Stomach (tissue), 4 donors: Measurements from ENCODE around the gene NSMCE1.

Experiments used
- CTCF ChIP-seq, 7 experiments: fragments of 450-650 bp in 4 of 7; fragments of 200-600 bp in 3 of 7; sonication (generic) in 3 of 7; IDR thresholded peaks; one replicate each; pipeline ENCODE4 v1.5.1; 2016 to 2019; ENCODE audit warnings: antibody characterized with exemption in 7 of 7, control low read depth in 2 of 7, mild to moderate bottlenecking in 1 of 7
- EP300 ChIP-seq: sonication (generic); formaldehyde crosslinking; IDR thresholded peaks from one replicate; pipeline ENCODE4 v1.6.1; 2017; ENCODE audit warnings: antibody characterized with exemption
- POLR2A ChIP-seq, 4 donors: fragments of 450-650 bp; IDR thresholded peaks; one replicate each; pipeline ENCODE4 v1.6.1; 2016; ENCODE audit warnings: antibody characterized with exemption in 4 of 4, control low read depth in 2 of 4, mild to moderate bottlenecking in 1 of 4, moderate library complexity in 1 of 4

GRCh38 chr16:27191352-27191924 lies 77.1 kb downstream of the NSMCE1 start:
- TF ChIP-seq POLR2A (IDR thresholded peaks at IDR 0.05) (no peak), CTCF (IDR thresholded peaks at IDR 0.05) (no peak), EP300 (no peak)
